Right cardiac atrium (tissue), 5 donors: ENCODE data around the gene ZC3H13. TPM values are rescaled to one million over a fixed set of nuclear protein-coding genes. Genes with fewer than 3 reads are reported as not detected.
A peak's percentile ranks its signal among the peaks of the same experiment; 100 is the strongest.

Experiments
- ATAC-seq, 2 donors: fragments of 200-7000 bp; cut with Tn5 transposase; one replicate each; pipeline versions ENCODE4 v1.8.0 to v1.9.1; 2020; ENCODE audit warnings: moderate library complexity in 2 of 2, mild to moderate bottlenecking in 1 of 2
- DNase-seq, 3 donors: peaks; one replicate each; pipeline ENCODE4 v3.0.0-alpha.2; 2020
- H3K27ac ChIP-seq: one replicate; pipeline ENCODE4 v1.5.1; 2013; ENCODE audit warnings: mild to moderate bottlenecking, low read length, control low read depth, moderate library complexity
- H3K27me3 ChIP-seq: one replicate; pipeline ENCODE4 v1.6.1; 2013; ENCODE audit not compliant: control insufficient read depth, insufficient read depth
- H3K4me1 ChIP-seq: one replicate; pipeline ENCODE4 v1.6.1; 2013; ENCODE audit warnings: low read length; ENCODE audit not compliant: control insufficient read depth, insufficient read depth
- H3K4me3 ChIP-seq: one replicate; pipeline ENCODE4 v1.5.1; 2013; ENCODE audit warnings: low read length, control low read depth
- H3K9me3 ChIP-seq: one replicate; pipeline ENCODE4 v1.6.1; 2013; ENCODE audit warnings: low read length; ENCODE audit not compliant: control insufficient read depth
- WGBS: extraction: QIAGEN DNeasy Blood & Tissue Kit; methylation state at CpG from one replicate; pipeline ENCODE4 v1.1.7; 2013; 5-methylcytosine and 5-hydroxymethylcytosine counted together
- intact Hi-C, 4 donors: fragments of 100-400 bp; cut with DNase I; formaldehyde crosslinking; loops; one replicate each; pipeline versions ENCODE4 v1.11.0 to v1.14.0; 2022 to 2023
- long read RNA-seq, 4 donors: library from polyadenylated mRNA; unstranded; transcript quantifications; one replicate each; pipeline ENCODE4 v2.0.0, GENCODE V29; 2020 to 2021
- polyA plus RNA-seq: library from polyadenylated mRNA; stranded (reverse); fragments of 200-250 nt; gene quantifications from one replicate; pipeline ENCODE4 v1.2.3, GENCODE V29; 2013
- total RNA-seq, 4 donors: library from RNA; stranded (reverse); fragmentation: NEBNext Ultra II Directional; extraction: Animal tissue kit (Norgen Biotek cat#: 25700); gene quantifications; one replicate each; pipeline ENCODE4 v1.2.1, GENCODE V29; 2021
- donor health status: healthy with polysubstance abuse.
- donor health status: DM: no; HTN: yes; CAD: no.
- donor health status: DM: no; HTN: no; CAD: no.
- donor health status: DM: no; HTN: yes; CAD: no; lungs with severe emphysema.
- donor health status: DM: yes; HTN: yes; CAD: no.

The ZC3H13 gene, protein sequence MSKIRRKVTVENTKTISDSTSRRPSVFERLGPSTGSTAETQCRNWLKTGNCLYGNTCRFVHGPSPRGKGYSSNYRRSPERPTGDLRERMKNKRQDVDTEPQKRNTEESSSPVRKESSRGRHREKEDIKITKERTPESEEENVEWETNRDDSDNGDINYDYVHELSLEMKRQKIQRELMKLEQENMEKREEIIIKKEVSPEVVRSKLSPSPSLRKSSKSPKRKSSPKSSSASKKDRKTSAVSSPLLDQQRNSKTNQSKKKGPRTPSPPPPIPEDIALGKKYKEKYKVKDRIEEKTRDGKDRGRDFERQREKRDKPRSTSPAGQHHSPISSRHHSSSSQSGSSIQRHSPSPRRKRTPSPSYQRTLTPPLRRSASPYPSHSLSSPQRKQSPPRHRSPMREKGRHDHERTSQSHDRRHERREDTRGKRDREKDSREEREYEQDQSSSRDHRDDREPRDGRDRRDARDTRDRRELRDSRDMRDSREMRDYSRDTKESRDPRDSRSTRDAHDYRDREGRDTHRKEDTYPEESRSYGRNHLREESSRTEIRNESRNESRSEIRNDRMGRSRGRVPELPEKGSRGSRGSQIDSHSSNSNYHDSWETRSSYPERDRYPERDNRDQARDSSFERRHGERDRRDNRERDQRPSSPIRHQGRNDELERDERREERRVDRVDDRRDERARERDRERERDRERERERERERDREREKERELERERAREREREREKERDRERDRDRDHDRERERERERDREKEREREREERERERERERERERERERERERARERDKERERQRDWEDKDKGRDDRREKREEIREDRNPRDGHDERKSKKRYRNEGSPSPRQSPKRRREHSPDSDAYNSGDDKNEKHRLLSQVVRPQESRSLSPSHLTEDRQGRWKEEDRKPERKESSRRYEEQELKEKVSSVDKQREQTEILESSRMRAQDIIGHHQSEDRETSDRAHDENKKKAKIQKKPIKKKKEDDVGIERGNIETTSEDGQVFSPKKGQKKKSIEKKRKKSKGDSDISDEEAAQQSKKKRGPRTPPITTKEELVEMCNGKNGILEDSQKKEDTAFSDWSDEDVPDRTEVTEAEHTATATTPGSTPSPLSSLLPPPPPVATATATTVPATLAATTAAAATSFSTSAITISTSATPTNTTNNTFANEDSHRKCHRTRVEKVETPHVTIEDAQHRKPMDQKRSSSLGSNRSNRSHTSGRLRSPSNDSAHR (N-terminal part only)
- total RNA-seq: 10 to 100 TPM; 33.8 to 42.0 (median 35.1) TPM
- 14.2 TPM for polyA plus RNA-seq
- long read RNA-seq, donor 1, partial matches to known transcripts: 48 of 70 reads
- long read RNA-seq, donor 1, other reads (novel, unspliced or antisense): 22 of 70 reads
- long read RNA-seq, donor 2, partial matches to known transcripts: 4 of 7 reads
- long read RNA-seq, donor 2, other reads (novel, unspliced or antisense): 3 of 7 reads
- long read RNA-seq, donor 3, partial matches to known transcripts: 41 of 61 reads
- long read RNA-seq, donor 3, other reads (novel, unspliced or antisense): 20 of 61 reads
- long read RNA-seq, donor 4, partial matches to known transcripts: 3 of 4 reads
- long read RNA-seq, donor 4, other reads (novel, unspliced or antisense): 1 of 4 reads

DNA sequence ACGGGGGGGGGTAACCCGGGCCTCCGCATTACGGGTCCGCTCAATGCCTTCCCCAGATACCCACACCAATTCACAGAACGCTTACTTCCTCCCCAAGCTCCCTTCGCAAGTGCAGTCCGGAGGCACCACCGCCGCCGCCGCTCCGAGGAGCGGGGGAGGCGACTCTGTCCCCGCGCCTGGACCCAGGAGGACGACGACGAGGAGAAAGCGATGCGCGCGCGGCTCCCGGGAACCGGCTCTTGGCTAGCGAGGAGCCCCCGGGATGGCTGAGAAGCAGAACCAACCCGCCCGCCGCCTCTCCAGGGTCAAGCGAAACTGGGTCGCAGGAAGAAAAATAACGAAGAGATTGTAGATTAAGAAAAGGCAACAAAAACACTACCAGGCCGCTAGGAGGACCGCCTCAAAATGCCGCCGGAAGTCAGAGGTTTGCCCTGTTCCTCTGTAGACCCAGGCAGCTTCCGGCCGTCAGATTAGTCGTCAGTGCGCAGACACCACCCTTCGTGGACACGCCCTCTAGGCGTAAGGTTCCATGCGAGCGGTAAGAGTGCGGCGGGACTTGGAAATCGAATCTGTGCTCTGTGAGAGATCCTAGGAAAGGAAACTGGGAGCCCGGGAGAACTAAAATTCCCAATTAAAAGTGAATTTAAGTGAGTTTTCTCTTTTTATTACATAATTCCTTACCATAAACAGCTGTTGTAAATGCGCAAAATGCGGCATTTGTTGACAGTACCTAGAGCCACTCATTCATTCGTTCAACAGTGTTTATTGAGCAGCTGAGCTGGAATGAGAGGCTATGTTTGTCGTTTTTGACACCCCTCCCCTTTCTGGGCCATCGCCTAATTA, at the start of gene ZC3H13:
Gene ZC3H13 (minus strand): TSS at position 428 of the 843 bp plus-strand sequence. CDS start 7,239 bp downstream, outside the sequence.
- under 1% methylated on average over 57 of the region's 57 CpGs for WGBS
- H3K4me3 ChIP-seq: peak within 1 kb of the TSS; percentile 69
- peak; percentile 100 for ATAC-seq

DNA sequence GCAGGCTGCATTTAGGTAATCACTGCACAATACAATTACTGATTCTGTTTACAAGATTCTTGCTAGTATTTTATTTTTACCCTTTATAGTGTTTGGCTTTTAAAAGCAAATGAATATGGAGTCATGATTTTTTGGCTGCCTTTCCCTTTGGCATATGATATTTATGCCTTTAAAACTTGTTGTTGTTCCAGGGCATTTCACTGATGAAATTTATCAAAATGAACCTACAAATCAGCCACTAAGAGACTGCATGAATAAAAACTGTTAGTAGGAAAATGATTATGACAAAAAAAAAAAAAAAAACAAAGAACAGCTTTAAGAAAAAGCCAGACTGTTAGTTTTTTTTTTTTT, 49.7 kb upstream of the ZC3H13 start:
- H3K4me1 ChIP-seq: no peaks in the 10 kb centered on the region
- no peak overlapping the region for H3K4me3 ChIP-seq
- intact Hi-C loops: no loop called here
- no peak for DNase-seq
- ATAC-seq: no peak
- no peaks in the 10 kb centered on the region for H3K27me3 ChIP-seq
- H3K27ac ChIP-seq: no peak overlapping the region
- H3K9me3 ChIP-seq: no peaks in the 10 kb centered on the region

More for the DNA sequence above, at the start of gene ZC3H13:
- H3K4me1 ChIP-seq: no peaks in the 10 kb centered on the region
- H3K27me3 ChIP-seq: no peaks in the 10 kb centered on the region
- peak within 1 kb of the TSS; percentile 59 for H3K27ac ChIP-seq
- no peaks in the 10 kb centered on the region for H3K9me3 ChIP-seq
- DNase-seq: peak; percentile 94 to 97 (median 95)
- intact Hi-C loops: no loop called here

DNA sequence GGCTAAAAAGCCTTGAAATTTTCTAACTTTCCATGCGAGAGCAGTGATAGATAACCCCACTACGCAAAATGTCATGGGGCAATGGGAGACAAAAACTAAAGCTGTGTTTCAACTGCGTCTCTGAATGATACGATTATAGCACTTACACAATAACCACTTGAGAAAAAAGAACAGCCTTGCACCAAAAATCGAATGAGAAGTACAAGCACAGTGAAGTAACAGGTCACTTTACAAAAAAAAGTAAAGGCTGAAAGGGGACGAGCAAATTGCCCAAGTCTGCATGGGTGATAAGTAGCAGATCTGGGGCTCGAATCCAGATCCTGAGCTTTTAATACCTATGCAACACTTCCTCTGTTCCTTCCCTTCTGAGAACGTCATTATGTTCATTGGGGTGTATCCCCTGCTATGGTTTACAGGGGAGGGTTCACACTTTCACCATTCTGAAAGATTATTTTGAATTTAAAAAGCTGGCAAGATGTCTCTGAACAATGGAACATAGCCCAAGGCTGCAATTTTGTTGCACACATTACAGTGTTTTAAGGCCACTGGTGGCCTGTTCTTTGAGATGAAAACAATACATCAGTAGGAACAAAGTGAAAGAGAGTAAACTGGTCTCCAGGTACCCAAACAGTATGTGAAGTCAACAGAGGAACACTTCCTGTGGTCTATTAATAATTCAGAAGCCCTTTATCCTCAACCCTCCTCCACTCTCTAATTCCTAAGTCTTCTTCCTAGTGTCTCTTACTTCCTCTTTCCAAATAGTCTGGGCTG, 49.1 kb upstream of the ZC3H13 start:
- 50% methylated on average over 8 of the region's 8 CpGs for WGBS
- H3K4me1 ChIP-seq: no peaks in the 10 kb centered on the region
- intact Hi-C loops: no loop called here
- no peaks in the 10 kb centered on the region for H3K27me3 ChIP-seq
- no peak for DNase-seq
- H3K9me3 ChIP-seq: no peaks in the 10 kb centered on the region
- H3K4me3 ChIP-seq: no peak overlapping the region
- no peak overlapping the region for H3K27ac ChIP-seq
- no peak for ATAC-seq

DNA sequence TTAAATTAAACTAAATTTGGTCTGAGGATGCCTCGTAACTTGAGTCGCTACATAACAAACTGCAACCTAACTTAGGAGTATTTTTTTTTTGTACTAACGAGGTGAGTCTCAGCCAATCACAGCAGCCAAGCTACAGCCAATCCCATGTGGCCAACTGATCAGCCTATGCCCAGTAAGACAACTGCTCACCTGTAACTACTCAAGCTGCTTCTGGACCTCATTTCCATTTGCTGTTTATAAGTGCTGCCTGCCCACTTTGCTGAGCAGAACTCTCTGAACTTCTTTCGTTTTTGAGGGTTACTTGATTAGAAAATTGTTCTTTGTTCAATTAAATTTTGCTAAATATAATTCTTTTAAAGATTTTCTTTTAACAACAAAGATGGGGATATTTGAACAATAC, 48.5 kb upstream of the ZC3H13 start:
- no peak overlapping the region for H3K4me3 ChIP-seq
- H3K27ac ChIP-seq: no peak overlapping the region
- H3K27me3 ChIP-seq: no peaks in the 10 kb centered on the region
- 86% methylated on average over 4 of the region's 4 CpGs for WGBS
- intact Hi-C loops: no loop called here
- H3K9me3 ChIP-seq: no peaks in the 10 kb centered on the region
- DNase-seq (no peak), ATAC-seq (no peak)
- no peaks in the 10 kb centered on the region for H3K4me1 ChIP-seq

DNA sequence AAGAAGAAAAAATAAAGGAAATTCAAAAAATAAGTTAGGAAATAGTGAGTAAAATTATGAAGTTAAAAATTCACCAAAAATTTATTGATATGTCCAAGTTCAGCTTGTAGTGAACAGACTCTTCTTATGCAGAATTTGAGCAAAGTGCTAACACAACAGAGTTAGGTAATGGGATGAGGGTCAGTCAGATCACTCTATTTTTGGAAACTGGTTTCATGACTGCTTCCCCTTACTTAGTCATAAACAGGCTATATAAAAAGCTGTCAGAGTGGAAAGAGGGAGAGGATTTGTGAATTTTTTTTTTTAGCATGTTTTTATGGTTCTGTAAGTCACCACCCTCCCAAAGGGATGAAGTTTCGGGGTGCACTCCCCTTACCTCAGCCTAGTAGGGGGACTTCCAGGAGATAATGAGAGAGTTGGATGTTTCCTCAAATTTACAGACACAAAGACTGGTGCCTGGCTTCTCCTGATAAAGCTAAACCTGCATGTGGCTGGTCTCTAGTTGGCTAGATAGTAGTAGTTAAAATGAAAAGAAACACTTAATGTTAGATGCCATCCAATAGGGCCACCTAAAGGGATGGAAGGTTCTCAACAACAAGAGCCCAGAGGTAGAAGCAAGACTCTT, 47.8 kb upstream of the ZC3H13 start:
- H3K27ac ChIP-seq: no peak overlapping the region
- ATAC-seq: no peak
- no peak for DNase-seq
- H3K27me3 ChIP-seq: no peaks in the 10 kb centered on the region
- WGBS: 82% methylated on average over 1 of the region's 1 CpG
- intact Hi-C loops: no loop called here
- no peak overlapping the region for H3K4me3 ChIP-seq
- H3K9me3 ChIP-seq: no peaks in the 10 kb centered on the region
- H3K4me1 ChIP-seq: no peaks in the 10 kb centered on the region

GRCh38 chr13:46097663-46098062, 45.1 kb upstream of the ZC3H13 start:
- intact Hi-C loops: no loop called here
- no peaks in the 10 kb centered on the region for H3K9me3 ChIP-seq
- no peak for DNase-seq
- no peak for ATAC-seq
- no peak overlapping the region for H3K4me3 ChIP-seq
- H3K27me3 ChIP-seq: no peaks in the 10 kb centered on the region
- no peaks in the 10 kb centered on the region for H3K4me1 ChIP-seq
- H3K27ac ChIP-seq: no peak overlapping the region
- WGBS: 89% methylated on average over 4 of the region's 4 CpGs

GRCh38 chr13:46097015-46097414, 44.5 kb upstream of the ZC3H13 start:
- no peaks in the 10 kb centered on the region for H3K4me1 ChIP-seq
- DNase-seq (no peak), ATAC-seq (no peak)
- no peak overlapping the region for H3K4me3 ChIP-seq
- no peaks in the 10 kb centered on the region for H3K9me3 ChIP-seq
- intact Hi-C loops: no loop called here
- 82% methylated on average over 3 of the region's 3 CpGs for WGBS
- H3K27ac ChIP-seq: no peak overlapping the region
- no peaks in the 10 kb centered on the region for H3K27me3 ChIP-seq

- DNase-seq (no peak), ATAC-seq (no peak)
- Histone ChIP-seq H3K27me3 (no peaks in the 10 kb centered on the region), H3K4me3 (no peak overlapping the region), H3K4me1 (no peaks in the 10 kb centered on the region), H3K9me3 (no peaks in the 10 kb centered on the region), H3K27ac (no peak overlapping the region)
- intact Hi-C loops: no loop called here
- 88% methylated on average over 3 of the region's 3 CpGs for WGBS
These were observed 41.9 kb upstream of the ZC3H13 start for GRCh38 chr13:46094478-46094877.
